CD4-positive, alpha-beta memory T cell (primary cell): ENCODE data around the gene EFL1. TPM values are rescaled to one million over a fixed set of nuclear protein-coding genes. Genes with fewer than 3 reads are reported as not detected.
"Not testable (repeated sequence)": the region's sequence is repeated elsewhere in the genome, so short reads cannot be mapped to it uniquely, and the experiment has no call there.

Experiments used
- CTCF ChIA-PET: fragments of 350-600 bp; sonication (Branson Sonifier 250); formaldehyde crosslinking; loops from one replicate; lab custom pipeline; 2021; ENCODE audit warnings: inconsistent platforms; ENCODE audit not compliant: partially characterized antibody; lab: Charles Lee
- POLR2A ChIA-PET: fragments of 350-600 bp; sonication (Branson Sonifier 250); formaldehyde crosslinking; loops from one replicate; lab custom pipeline; 2021; ENCODE audit not compliant: partially characterized antibody; lab: Charles Lee
- DNase-seq, 5 donors: peaks; one replicate each; pipeline versions ENCODE4 v3.0.0 to v3.0.0-alpha.2; 2020 to 2022; ENCODE audit warnings: mixed read lengths in 1 of 5
- H3K27ac ChIP-seq: one replicate; pipeline ENCODE4 v1.7.0; 2013; ENCODE audit warnings: low read depth, low read length
- H3K27me3 ChIP-seq: 2 replicates; pipeline ENCODE4 v1.7.0; 2013; ENCODE audit warnings: mild to moderate bottlenecking, low read length, moderate library complexity; ENCODE audit not compliant: insufficient read depth
- H3K36me3 ChIP-seq: 2 replicates; pipeline ENCODE4 v1.7.0; 2013; ENCODE audit warnings: mild to moderate bottlenecking, low read length, moderate library complexity; ENCODE audit not compliant: insufficient read depth
- H3K4me1 ChIP-seq: 2 replicates; pipeline ENCODE4 v1.7.0; 2013; ENCODE audit warnings: mild to moderate bottlenecking, low read length, moderate library complexity; ENCODE audit not compliant: insufficient read depth
- H3K4me3 ChIP-seq, 2 donors: one replicate each; pipeline ENCODE4 v1.7.0; 2013; ENCODE audit warnings: low read length in 2 of 2, mild to moderate bottlenecking in 1 of 2
- H3K9me3 ChIP-seq, 2 donors: one replicate each; pipeline ENCODE4 v1.7.0; 2013; ENCODE audit warnings: low read length in 2 of 2, control low read depth in 1 of 2; ENCODE audit not compliant: control insufficient read depth in 1 of 2
- H3K27ac Mint-ChIP-seq, 7 donors: one replicate each; pipeline ENCODE4 v1.8.0; 2020 to 2021; ENCODE audit warnings: mixed read lengths in 7 of 7, mild to moderate bottlenecking in 6 of 7, inconsistent platforms in 3 of 7, moderate library complexity in 3 of 7
- H3K27me3 Mint-ChIP-seq, 2 donors: one replicate each; pipeline ENCODE4 v1.8.0; 2020 to 2021; ENCODE audit warnings: mixed read lengths in 2 of 2
- H3K36me3 Mint-ChIP-seq, 2 donors: one replicate each; pipeline ENCODE4 v1.8.0; 2020 to 2021; ENCODE audit warnings: mixed read lengths in 2 of 2, inconsistent platforms in 1 of 2, mild to moderate bottlenecking in 1 of 2
- H3K4me1 Mint-ChIP-seq, 4 donors: one replicate each; pipeline ENCODE4 v1.8.0; 2020 to 2021; ENCODE audit warnings: mixed read lengths in 4 of 4, mild to moderate bottlenecking in 1 of 4
- H3K4me3 Mint-ChIP-seq, 8 donors: one replicate each; pipeline ENCODE4 v1.8.0; 2020 to 2021; ENCODE audit warnings: mixed read lengths in 8 of 8, mild to moderate bottlenecking in 7 of 8, moderate library complexity in 6 of 8, inconsistent platforms in 3 of 8
- H3K9me3 Mint-ChIP-seq, 8 donors: one replicate each; pipeline ENCODE4 v1.8.0; 2020 to 2021; ENCODE audit warnings: mixed read lengths in 8 of 8, mild to moderate bottlenecking in 5 of 8, inconsistent platforms in 3 of 8, moderate library complexity in 1 of 8
- intact Hi-C: fragments of 100-400 bp; cut with micrococcal nuclease; formaldehyde crosslinking; loops from one replicate; pipeline ENCODE4 v1.15.1; 2023
- polyA plus RNA-seq, 2 donors: library from polyadenylated mRNA; unstranded; fragments of 300-500 nt; fragmentation: Illumina TruSeq; gene quantifications; one replicate each; pipeline ENCODE4 v1.2.3, GENCODE V29; 2021
- total RNA-seq, 2 experiments: library from RNA; stranded (reverse); gene quantifications; one replicate each; pipeline ENCODE4 v1.2.3, GENCODE V29; 2021

The EFL1 gene
- total and polyA plus RNA-seq, 4 experiments from 2014 or later = 9.3 to 23.8 (median 21.5) TPM

GRCh38 chr15:82192394-82192793 is 70.1 kb downstream of the EFL1 start:
- H3K9me3 Mint-ChIP-seq, POLR2A ChIA-PET, H3K36me3 ChIP-seq, H3K27me3 Mint-ChIP-seq, DNase-seq, H3K4me3 Mint-ChIP-seq, H3K4me1 Mint-ChIP-seq, H3K27me3 ChIP-seq, H3K4me1 ChIP-seq, intact Hi-C loops, H3K27ac Mint-ChIP-seq, H3K4me3 ChIP-seq, H3K9me3 ChIP-seq, CTCF ChIA-PET, H3K27ac ChIP-seq: not testable (repeated sequence)
- peaks cover 6 to 13% of the 10 kb centered on the region in 2 donors for H3K36me3 Mint-ChIP-seq

- H3K4me3 ChIP-seq = no peak overlapping the region
- Mint-ChIP-seq H3K9me3 (no peaks in the 10 kb centered on the region), H3K27ac (peak overlapping the region in 1 of 7 donors; percentile 35), H3K4me3 (no peak overlapping the region), H3K36me3 (peaks cover 0 to 9% of the 10 kb centered on the region in 2 donors), H3K4me1 (peaks cover 0 to 3% (median 0%) of the 10 kb centered on the region in 4 donors), H3K27me3 (no peaks in the 10 kb centered on the region)
- ChIA-PET CTCF (no interaction called here), POLR2A (no interaction called here)
- H3K36me3 ChIP-seq = no peaks in the 10 kb centered on the region
- no peak for DNase-seq
- H3K9me3 ChIP-seq = no peaks in the 10 kb centered on the region
- H3K4me1 ChIP-seq = no peaks in the 10 kb centered on the region
- intact Hi-C loops = no loop called here
- H3K27ac ChIP-seq = no peak overlapping the region
- H3K27me3 ChIP-seq = no peaks in the 10 kb centered on the region
These were observed 75.7 kb downstream of the EFL1 start for GRCh38 chr15:82186719-82187406.

- POLR2A ChIA-PET = no interaction called here
- no peaks in the 10 kb centered on the region for H3K9me3 Mint-ChIP-seq
- Histone ChIP-seq H3K27ac (no peak overlapping the region), H3K27me3 (no peaks in the 10 kb centered on the region), H3K9me3 (no peaks in the 10 kb centered on the region), H3K4me1 (no peaks in the 10 kb centered on the region), H3K36me3 (no peaks in the 10 kb centered on the region), H3K4me3 (no peak overlapping the region)
- H3K4me3 Mint-ChIP-seq = no peak overlapping the region
- H3K36me3 Mint-ChIP-seq = peaks cover 3 to 9% of the 10 kb centered on the region in 2 donors
- H3K27me3 Mint-ChIP-seq = no peaks in the 10 kb centered on the region
- peaks cover 0 to 3% (median 0%) of the 10 kb centered on the region in 4 donors for H3K4me1 Mint-ChIP-seq
- H3K27ac Mint-ChIP-seq = peak overlapping the region in 1 of 7 donors; percentile 32
- CTCF ChIA-PET = no interaction called here
- DNase-seq = no peak
- intact Hi-C loops = no loop called here
These were observed 76.4 kb downstream of the EFL1 start for GRCh38 chr15:82186161-82186560.

DNA sequence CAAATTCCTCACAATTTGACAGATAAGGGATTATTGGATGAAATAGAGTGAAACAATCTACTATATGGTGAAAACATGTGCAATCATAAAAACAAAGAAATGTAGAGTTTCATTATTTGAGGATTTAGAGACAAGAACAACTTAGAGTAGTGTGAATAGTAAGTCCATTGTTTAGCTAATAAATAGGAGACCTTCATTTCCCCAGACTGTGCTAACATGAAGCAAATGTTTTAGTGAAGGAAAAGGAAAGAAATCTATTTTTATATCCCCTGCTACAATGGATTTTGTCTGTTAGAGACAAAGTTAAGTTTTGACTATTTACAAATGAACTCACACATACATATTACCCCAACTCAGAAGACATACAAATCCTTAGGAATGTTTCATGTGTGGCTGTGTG is 77.8 kb downstream of the EFL1 start:
- peaks cover 3 to 5% of the 10 kb centered on the region in 2 donors for H3K36me3 Mint-ChIP-seq
- no peaks in the 10 kb centered on the region for H3K27me3 Mint-ChIP-seq
- Histone ChIP-seq H3K36me3 (no peaks in the 10 kb centered on the region), H3K4me3 (no peak overlapping the region), H3K27ac (no peak overlapping the region), H3K4me1 (no peaks in the 10 kb centered on the region), H3K9me3 (no peaks in the 10 kb centered on the region), H3K27me3 (no peaks in the 10 kb centered on the region)
- POLR2A ChIA-PET = no interaction called here
- DNase-seq = no peak
- H3K4me1 Mint-ChIP-seq = no peaks in the 10 kb centered on the region
- CTCF ChIA-PET = no interaction called here
- H3K27ac Mint-ChIP-seq = peak overlapping the region in 1 of 7 donors; percentile 59
- no peaks in the 10 kb centered on the region for H3K9me3 Mint-ChIP-seq
- H3K4me3 Mint-ChIP-seq = no peak overlapping the region
- intact Hi-C loops = no loop called here

- H3K4me3 ChIP-seq = no peak overlapping the region
- peak overlapping the region in 1 of 7 donors; percentile 59 for H3K27ac Mint-ChIP-seq
- no peak for DNase-seq
- H3K4me1 Mint-ChIP-seq = no peaks in the 10 kb centered on the region
- intact Hi-C loops = no loop called here
- no peaks in the 10 kb centered on the region for H3K36me3 ChIP-seq
- POLR2A ChIA-PET = no interaction called here
- no peaks in the 10 kb centered on the region for H3K9me3 ChIP-seq
- H3K27me3 Mint-ChIP-seq = no peaks in the 10 kb centered on the region
- H3K9me3 Mint-ChIP-seq = no peaks in the 10 kb centered on the region
- no peaks in the 10 kb centered on the region for H3K27me3 ChIP-seq
- no peaks in the 10 kb centered on the region for H3K4me1 ChIP-seq
- peaks cover 3 to 5% of the 10 kb centered on the region in 2 donors for H3K36me3 Mint-ChIP-seq
- CTCF ChIA-PET = no interaction called here
- no peak overlapping the region for H3K27ac ChIP-seq
- no peak overlapping the region for H3K4me3 Mint-ChIP-seq
These were observed 78.2 kb downstream of the EFL1 start for GRCh38 chr15:82184355-82184754.

- no peak for DNase-seq
- POLR2A ChIA-PET = no interaction called here
- CTCF ChIA-PET = no interaction called here
These were observed 79.2 kb downstream of the EFL1 start for GRCh38 chr15:82183121-82184031.

GRCh38 chr15:82181371-82181770 is 81.2 kb downstream of the EFL1 start:
- Histone ChIP-seq H3K4me1 (no peaks in the 10 kb centered on the region), H3K27me3 (no peaks in the 10 kb centered on the region), H3K4me3 (no peak overlapping the region), H3K9me3 (no peaks in the 10 kb centered on the region), H3K27ac (no peak overlapping the region), H3K36me3 (no peaks in the 10 kb centered on the region)
- H3K27ac Mint-ChIP-seq = no peak overlapping the region
- POLR2A ChIA-PET = no interaction called here
- no peaks in the 10 kb centered on the region for H3K9me3 Mint-ChIP-seq
- H3K27me3 Mint-ChIP-seq = no peaks in the 10 kb centered on the region
- CTCF ChIA-PET = no interaction called here
- no peak for DNase-seq
- no peak overlapping the region for H3K4me3 Mint-ChIP-seq
- intact Hi-C loops = no loop called here
- H3K4me1 Mint-ChIP-seq = peaks cover 0 to 8% (median 4%) of the 10 kb centered on the region in 4 donors
- H3K36me3 Mint-ChIP-seq = peaks cover 3 to 4% of the 10 kb centered on the region in 2 donors

More at GRCh38 chr15:82183121-82184031, 79.2 kb downstream of the EFL1 start:
- no peaks in the 10 kb centered on the region for H3K36me3 ChIP-seq
- H3K27me3 ChIP-seq = no peaks in the 10 kb centered on the region
- H3K36me3 Mint-ChIP-seq = peaks cover 3 to 4% of the 10 kb centered on the region in 2 donors
- no peaks in the 10 kb centered on the region for H3K9me3 ChIP-seq
- no peak overlapping the region for H3K27ac ChIP-seq
- H3K27me3 Mint-ChIP-seq = no peaks in the 10 kb centered on the region
- H3K9me3 Mint-ChIP-seq = no peaks in the 10 kb centered on the region
- H3K27ac Mint-ChIP-seq = no peak overlapping the region
- intact Hi-C loops = no loop called here
- H3K4me1 Mint-ChIP-seq = peaks cover 0 to 1% (median under 1%) of the 10 kb centered on the region in 4 donors
- no peak overlapping the region for H3K4me3 ChIP-seq
- no peaks in the 10 kb centered on the region for H3K4me1 ChIP-seq
- no peak overlapping the region for H3K4me3 Mint-ChIP-seq
